ENCODE data around the gene FZD8. TPM values are rescaled to one million over a fixed set of nuclear protein-coding genes. Genes with fewer than 3 reads are reported as not detected.

Gene FZD8
- total RNA-seq, 1 experiment from 2014 or later: 50.5 TPM

GRCh38 chr10:35631404-35631803 lies 10.7 kb downstream of the FZD8 start:
- ChIA-PET POLR2A (ENCODE audit: low non-redundant PET) (no interaction called here), CTCF (no interaction called here)
- Histone ChIP-seq H3K9me3 (ENCODE audit: low read depth, low read length, poor library complexity, severe bottlenecking) (peaks cover 8% of the 10 kb centered on the region), H3K4me3 (ENCODE audit: low read depth, low read length, poor library complexity, severe bottlenecking) (no peak overlapping the region), H3K27me3 (replicated peaks; ENCODE audit: insufficient read depth, low read depth, low read length, poor library complexity) (no peaks in the 10 kb centered on the region), H3K27ac (ENCODE audit: low read depth, low read length, poor library complexity, severe bottlenecking) (no peak overlapping the region), H3K36me3 (ENCODE audit: insufficient read depth, low read length, poor library complexity, severe bottlenecking) (no peaks in the 10 kb centered on the region), H3K4me1 (ENCODE audit: insufficient read depth, low read length, poor library complexity, severe bottlenecking) (peaks cover 36% of the 10 kb centered on the region)
- DNase-seq (ENCODE audit: low spot score): no peak
- TF ChIP-seq EZH2 (IDR thresholded peaks at IDR 0.05; ENCODE audit: borderline replicate concordance, low read depth, low read length, poor library complexity, severe bottlenecking): no peak
- TF ChIP-seq, protein P1, sequence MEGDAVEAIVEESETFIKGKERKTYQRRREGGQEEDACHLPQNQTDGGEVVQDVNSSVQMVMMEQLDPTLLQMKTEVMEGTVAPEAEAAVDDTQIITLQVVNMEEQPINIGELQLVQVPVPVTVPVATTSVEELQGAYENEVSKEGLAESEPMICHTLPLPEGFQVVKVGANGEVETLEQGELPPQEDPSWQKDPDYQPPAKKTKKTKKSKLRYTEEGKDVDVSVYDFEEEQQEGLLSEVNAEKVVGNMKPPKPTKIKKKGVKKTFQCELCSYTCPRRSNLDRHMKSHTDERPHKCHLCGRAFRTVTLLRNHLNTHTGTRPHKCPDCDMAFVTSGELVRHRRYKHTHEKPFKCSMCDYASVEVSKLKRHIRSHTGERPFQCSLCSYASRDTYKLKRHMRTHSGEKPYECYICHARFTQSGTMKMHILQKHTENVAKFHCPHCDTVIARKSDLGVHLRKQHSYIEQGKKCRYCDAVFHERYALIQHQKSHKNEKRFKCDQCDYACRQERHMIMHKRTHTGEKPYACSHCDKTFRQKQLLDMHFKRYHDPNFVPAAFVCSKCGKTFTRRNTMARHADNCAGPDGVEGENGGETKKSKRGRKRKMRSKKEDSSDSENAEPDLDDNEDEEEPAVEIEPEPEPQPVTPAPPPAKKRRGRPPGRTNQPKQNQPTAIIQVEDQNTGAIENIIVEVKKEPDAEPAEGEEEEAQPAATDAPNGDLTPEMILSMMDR (conservative IDR thresholded peaks at IDR 0.05; ENCODE audit: low read depth, low read length): no peak
- intact Hi-C loops (cut with micrococcal nuclease; ENCODE audit: unreplicated experiment): loop anchor here (5.0 to 10.0 kb wide), 3 partner anchors 509 to 863 kb away; no protein-coding TSS in a partner anchor
- no TSS peak for BruUV-seq (replicated peaks)

DNA sequence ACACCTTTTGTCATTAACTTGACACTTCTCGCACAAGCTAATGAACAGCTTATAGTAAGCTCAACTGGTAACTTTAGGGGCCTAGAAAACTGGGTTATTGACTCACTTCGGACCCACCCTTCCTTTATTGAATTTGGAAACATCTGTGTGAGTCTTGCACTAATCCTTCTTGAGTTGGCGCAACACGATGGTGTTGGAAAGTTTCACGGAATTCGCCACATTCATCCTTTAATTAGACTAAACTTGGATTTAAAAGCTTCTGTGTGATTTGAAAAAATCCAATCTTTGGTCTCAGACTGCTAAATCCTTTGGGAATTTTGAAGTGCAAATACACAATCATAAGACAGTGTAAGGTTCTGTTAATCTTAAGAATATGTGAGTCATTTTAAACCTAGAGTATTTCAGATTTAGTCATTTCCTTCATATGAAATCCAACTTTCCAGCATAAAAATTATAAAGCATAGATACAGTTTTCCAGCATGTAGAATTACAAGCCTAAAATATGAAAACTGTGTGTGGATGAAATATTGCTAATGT lies 15.1 kb downstream of the FZD8 start:
- H3K27me3 ChIP-seq (replicated peaks; ENCODE audit: insufficient read depth, low read depth, low read length, poor library complexity): no peaks in the 10 kb centered on the region
- peaks cover 18% of the 10 kb centered on the region for H3K4me1 ChIP-seq (ENCODE audit: insufficient read depth, low read length, poor library complexity, severe bottlenecking)
- no peak overlapping the region for H3K4me3 ChIP-seq (ENCODE audit: low read depth, low read length, poor library complexity, severe bottlenecking)
- BruUV-seq (replicated peaks): no TSS peak
- no peak overlapping the region for H3K27ac ChIP-seq (ENCODE audit: low read depth, low read length, poor library complexity, severe bottlenecking)
- CTCF ChIA-PET: no interaction called here
- POLR2A ChIA-PET (ENCODE audit: low non-redundant PET): no interaction called here
- intact Hi-C loops (cut with micrococcal nuclease; ENCODE audit: unreplicated experiment): no loop called here
- no peak for DNase-seq (ENCODE audit: low spot score)
- TF ChIP-seq, protein P1 (conservative IDR thresholded peaks at IDR 0.05; ENCODE audit: low read depth, low read length): no peak
- no peak for TF ChIP-seq EZH2 (IDR thresholded peaks at IDR 0.05; ENCODE audit: borderline replicate concordance, low read depth, low read length, poor library complexity, severe bottlenecking)
- peaks cover 8% of the 10 kb centered on the region for H3K9me3 ChIP-seq (ENCODE audit: low read depth, low read length, poor library complexity, severe bottlenecking)
- H3K36me3 ChIP-seq (ENCODE audit: insufficient read depth, low read length, poor library complexity, severe bottlenecking): no peaks in the 10 kb centered on the region

GRCh38 chr10:35614312-35614711 lies 27.8 kb downstream of the FZD8 start:
- Histone ChIP-seq H3K27me3 (replicated peaks; ENCODE audit: insufficient read depth, low read depth, low read length, poor library complexity) (no peaks in the 10 kb centered on the region), H3K4me1 (ENCODE audit: insufficient read depth, low read length, poor library complexity, severe bottlenecking) (peaks cover 3% of the 10 kb centered on the region), H3K9me3 (ENCODE audit: low read depth, low read length, poor library complexity, severe bottlenecking) (no peaks in the 10 kb centered on the region), H3K27ac (ENCODE audit: low read depth, low read length, poor library complexity, severe bottlenecking) (no peak overlapping the region), H3K36me3 (ENCODE audit: insufficient read depth, low read length, poor library complexity, severe bottlenecking) (no peaks in the 10 kb centered on the region), H3K4me3 (ENCODE audit: low read depth, low read length, poor library complexity, severe bottlenecking) (no peak overlapping the region)
- ChIA-PET CTCF (interaction anchor here (0.6 to 1.8 kb wide), 7 partner anchors 14 to 1881 kb away, joined by 3 to 14 read pairs (median 3); no protein-coding TSS in a partner anchor), POLR2A (ENCODE audit: low non-redundant PET) (interaction anchor here (0.7 kb wide), 1 partner anchor 10 kb away, joined by 5 read pairs; no protein-coding TSS in a partner anchor)
- DNase-seq (ENCODE audit: low spot score): no peak
- BruUV-seq (replicated peaks): no TSS peak
- TF ChIP-seq, protein P1 (conservative IDR thresholded peaks at IDR 0.05; ENCODE audit: low read depth, low read length): no peak
- TF ChIP-seq EZH2 (IDR thresholded peaks at IDR 0.05; ENCODE audit: borderline replicate concordance, low read depth, low read length, poor library complexity, severe bottlenecking): no peak
- intact Hi-C loops (cut with micrococcal nuclease; ENCODE audit: unreplicated experiment): loop anchor here (5.0 kb wide), 1 partner anchor 1263 kb away; no protein-coding TSS in a partner anchor

All from A673 (cell line).